Erythroblast (primary cell): ENCODE results near the gene PIGH.
"Not testable (repeated sequence)": the region's sequence is repeated elsewhere in the genome, so short reads cannot be mapped to it uniquely, and the experiment has no call there.

ENCODE experiments used
- DNase-seq, 2 experiments: peaks; one replicate each; lab custom pipeline; 2025; lab: John Stamatoyannopoulos, UW
- GATA1 ChIP-seq: IDR thresholded peaks from 2 replicates; pipeline ENCODE4 v1.6.1; 2011; ENCODE audit warnings: low read depth, mild to moderate bottlenecking, control low read depth, low read length, moderate library complexity
- POLR2A ChIP-seq: IDR thresholded peaks from 2 replicates; pipeline ENCODE4 v1.6.1; 2011; ENCODE audit warnings: mild to moderate bottlenecking, low read length

Gene PIGH

DNA sequence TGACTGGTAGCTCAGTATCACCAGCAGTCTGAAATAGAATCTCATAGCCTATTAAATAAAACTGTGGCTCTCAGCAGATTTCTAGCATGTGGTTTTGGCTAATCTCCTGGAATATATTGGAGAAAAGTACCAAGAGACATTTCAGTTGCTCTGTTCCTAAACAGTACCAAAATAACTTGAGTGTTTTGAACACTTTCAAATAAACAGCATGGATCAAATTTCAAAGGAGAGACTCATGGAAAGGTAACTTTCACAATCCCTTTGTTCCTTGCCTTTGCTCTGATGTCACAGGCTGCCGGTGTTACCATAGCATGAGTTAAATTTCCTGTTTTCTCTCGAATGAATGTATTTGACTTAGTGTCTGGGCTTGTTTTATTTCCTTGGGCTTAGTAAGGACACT is 23.0 kb upstream of the PIGH start:
- TF ChIP-seq GATA1: no peak
- no peak for TF ChIP-seq POLR2A
- DNase-seq: no peak

DNA sequence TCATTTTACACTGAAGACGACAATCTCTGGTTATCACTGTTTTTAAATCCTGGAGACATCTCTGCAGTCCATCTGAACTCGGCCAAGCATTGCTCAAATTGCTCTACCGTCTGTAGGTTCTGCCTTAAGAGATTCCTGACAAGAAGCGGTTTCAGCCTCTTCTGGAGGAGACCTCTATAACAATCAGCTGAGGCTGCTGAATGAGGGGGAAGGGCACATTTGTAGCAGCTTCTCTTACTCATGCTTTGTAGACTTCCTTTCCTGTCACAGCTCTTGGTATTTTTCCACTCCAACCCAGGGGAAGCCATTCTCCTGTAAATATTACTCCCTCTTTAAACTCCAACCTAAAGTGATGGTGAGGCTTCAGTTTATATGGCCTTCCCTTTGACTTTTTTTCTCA is 22.6 kb upstream of the PIGH start:
- no peak for TF ChIP-seq POLR2A
- peak; percentile 36 to 49 for DNase-seq

DNA sequence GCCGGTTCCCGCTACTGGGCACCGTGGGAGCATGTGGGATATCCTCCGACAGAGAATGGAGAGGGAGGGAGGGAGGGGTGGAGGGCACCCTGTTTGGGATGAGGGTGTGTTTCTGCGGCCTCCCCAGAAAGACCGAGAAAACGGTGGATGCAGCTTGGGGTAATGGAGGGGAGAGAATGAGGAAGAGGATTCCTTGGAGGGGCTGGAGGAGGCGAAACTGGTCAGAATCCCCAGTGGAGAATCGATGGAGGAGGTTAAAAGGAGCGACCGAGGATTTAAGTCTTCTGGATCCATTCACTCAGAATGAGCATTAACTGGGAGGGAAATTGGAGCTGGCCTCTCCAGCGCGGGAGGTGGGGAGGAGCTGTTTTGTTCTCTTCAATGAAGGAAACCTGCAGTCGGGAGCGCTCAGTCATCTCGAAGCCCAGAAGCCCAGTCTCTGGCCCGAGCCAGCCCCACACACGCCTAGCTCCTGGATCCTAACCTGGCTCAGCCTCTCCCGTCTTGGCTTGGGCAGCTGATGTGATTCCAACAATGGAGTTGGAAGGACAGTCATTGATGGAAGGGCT is 20.2 kb upstream of the PIGH start:
- peak; percentile 31 to 71 for DNase-seq

DNA sequence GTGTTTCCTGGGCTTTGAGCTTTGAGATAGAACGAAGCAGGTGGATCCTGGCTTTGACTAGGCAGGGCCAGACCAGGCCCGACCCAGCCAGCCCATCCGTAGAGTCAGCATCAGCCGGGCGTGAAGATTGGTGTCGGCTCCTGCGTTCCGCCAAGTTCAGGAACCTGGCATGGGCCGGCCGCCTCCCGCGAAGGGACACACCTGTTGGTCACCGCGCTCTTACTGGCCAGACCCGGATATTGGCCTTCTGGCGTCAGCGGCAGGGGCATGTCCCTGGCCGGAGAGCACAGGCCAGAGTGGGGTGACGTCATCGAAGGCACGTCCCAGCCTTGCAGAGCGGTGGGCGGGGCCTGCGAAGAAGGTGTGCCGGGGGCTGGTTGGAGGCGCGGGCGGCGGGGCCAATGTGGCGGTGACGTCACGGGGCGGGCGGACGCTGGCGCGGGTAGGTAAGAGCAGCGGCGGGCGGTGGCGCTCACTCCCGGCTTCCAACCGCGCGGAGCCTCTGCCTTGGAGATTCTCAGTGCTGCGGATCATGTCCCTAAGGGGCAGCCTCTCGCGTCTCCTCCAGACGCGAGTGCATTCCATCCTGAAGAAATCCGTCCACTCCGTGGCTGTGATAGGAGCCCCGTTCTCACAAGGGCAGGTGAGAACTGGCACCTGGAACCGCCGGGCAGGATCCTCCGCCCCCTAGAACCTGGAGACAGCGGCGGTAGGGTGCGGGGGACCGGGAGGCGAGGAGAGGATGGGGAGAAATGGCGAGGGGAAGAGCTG is 19.6 kb upstream of the PIGH start, which contains the start of gene ARG2:
TSS of gene ARG2 (plus strand) at position 475 of the 771 bp plus-strand sequence. CDS start at position 533, 58 bp downstream.
- TF ChIP-seq GATA1 (no peak), POLR2A (peak; percentile 87)

More for the DNA sequence above, 20.2 kb upstream of the PIGH start:
- TF ChIP-seq POLR2A (no peak), GATA1 (no peak)

DNA sequence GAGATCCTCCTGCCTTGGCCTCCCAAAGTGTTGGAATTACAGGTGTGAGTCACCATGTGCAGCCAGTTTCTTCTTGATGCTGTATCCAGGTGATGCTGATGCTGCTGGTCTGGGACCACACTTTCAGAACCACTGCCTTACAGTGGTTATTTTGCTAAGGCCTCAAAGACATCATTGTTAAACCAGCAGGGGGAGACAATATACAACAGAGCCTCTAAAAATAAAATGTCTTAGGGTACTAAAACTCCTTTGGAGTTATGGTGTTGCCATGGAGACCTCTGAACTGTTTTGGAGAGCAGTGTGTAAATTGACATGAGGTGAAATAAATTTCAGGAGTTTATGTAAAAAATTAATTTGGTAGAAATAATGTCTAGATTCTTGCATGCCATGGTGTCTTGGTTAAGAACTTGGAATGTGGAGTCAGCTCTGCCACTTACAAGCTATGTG is 18.6 kb upstream of the PIGH start:
- DNase-seq: peak; percentile 87 to 88

More for the DNA sequence above, 19.6 kb upstream of the PIGH start, which contains the start of gene ARG2:
- peak; percentile 99 to 100 for DNase-seq

DNA sequence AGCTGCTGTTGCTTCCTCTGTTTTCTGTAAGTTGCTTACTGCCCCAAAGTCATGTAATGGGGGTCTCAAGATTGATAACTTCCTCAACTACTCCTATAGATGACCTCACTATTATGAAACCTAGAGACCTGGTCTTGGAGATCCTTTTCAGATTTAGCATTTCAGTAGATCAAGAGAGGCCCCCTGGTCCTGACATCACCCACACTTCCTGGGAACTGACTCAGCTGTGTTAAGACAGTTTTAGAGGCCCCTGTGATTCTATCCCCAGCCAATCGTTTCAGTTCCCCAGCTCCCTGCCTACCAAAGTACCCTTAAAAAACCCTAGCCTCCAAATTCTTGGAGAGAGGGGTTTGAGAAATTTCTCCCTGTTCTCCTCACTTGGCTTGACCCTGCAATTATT is 10.4 kb upstream of the PIGH start:
- TF ChIP-seq POLR2A (no peak), GATA1 (no peak)
- DNase-seq: no peak

More for the DNA sequence above, 18.6 kb upstream of the PIGH start:
- TF ChIP-seq POLR2A (no peak), GATA1 (no peak)

DNA sequence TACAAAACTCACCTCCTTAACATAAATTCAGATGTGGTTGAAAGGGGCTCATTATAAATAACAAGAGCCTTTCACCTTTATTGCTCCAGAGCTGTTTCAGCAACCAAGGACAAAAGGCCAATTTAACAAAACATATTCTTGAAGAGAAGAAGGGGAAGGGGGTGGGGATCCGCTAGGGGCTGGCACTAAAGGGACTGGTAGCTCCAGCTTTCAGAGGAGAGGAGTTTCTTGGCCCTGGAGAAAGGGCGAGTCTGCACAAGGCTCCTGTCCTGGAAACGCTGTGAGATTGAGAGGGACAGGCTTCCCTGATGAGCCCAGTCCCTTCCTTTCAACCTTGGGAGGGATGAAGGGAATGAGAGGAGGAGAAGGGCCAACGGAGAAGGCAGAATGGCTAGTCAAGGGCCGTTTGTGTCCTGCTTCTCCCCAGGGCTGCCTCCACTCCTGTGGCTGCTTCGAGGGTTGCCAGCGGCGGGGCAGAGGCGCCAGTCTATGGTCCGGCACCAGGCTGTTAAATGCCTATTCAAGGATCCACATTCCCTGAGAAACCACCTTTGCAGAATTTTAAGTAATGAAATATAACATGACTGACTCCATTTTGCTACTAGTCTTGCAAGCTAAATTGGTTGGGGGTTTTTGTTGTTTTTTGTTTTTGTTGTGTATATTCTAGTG is 9.7 kb upstream of the PIGH start:
- no peak for TF ChIP-seq POLR2A
- no peak for TF ChIP-seq GATA1
- no peak for DNase-seq

DNA sequence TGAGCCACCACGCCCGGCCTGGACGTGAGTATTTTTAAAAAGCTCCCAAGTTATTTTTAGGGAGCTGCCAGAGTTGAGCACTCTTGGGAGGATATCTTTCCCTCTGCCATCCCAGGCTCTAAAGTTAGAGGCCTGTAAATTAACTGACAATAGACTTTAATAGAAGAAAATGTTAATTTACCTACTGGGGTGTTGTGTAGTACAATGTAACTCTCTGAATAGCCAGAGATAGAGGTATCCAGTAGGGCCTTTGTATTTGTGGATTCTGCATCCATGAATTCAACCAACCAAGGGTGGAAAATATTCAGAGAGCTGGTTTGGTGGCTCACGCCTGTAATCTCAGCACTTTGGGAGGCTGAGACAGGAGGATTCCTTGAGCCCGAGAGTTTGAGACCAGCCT is 7.6 kb upstream of the PIGH start:
- DNase-seq: no peak
- TF ChIP-seq POLR2A: no peak
- TF ChIP-seq GATA1: no peak

DNA sequence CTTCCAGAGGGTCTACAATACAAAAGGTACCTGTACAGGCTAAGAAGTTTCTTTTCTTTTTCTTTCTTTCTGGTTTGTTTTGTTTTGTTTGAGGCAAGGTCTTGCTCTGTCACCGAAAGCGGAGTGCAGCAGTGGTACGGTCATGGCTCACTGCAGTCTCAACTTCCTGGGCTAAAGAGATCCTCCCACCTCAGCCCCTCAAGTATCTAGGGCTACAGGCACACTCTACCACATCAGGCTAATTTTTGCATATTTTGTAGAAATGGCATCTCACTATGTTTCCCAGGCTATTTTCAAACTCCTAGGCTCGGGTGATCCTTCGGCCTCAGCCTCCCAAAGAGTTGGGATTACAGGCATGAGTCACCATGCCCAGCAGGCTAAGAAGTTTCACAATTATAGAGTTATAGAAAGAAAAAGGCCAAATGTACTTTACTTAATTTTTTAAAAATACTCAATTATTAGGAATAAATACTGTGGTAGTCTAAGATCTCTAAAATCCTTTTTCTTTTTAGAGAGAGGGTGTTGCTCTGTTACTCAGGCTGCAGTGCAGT is 3.0 kb upstream of the PIGH start:
- DNase-seq: no peak
- no peak for TF ChIP-seq GATA1
- no peak for TF ChIP-seq POLR2A

DNA sequence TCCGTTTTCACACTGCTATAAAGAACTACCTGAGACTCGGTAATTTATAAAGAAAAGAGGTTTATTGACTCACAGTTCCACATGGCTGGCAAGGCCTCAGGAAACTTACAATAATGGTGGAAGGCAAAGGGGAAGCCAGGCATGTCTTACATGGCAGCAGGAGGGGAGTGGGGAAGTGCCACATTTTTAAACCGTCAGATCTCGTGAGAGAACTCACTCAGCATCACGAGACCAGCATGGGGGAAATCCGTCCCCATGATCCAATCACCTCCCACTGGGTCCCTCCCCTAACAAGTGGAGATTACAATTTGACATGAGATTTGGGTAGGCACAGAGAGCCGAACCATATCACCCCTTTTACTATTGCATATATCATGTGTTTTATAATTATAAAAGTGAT is 2.0 kb upstream of the PIGH start:
- TF ChIP-seq GATA1 (no peak), POLR2A (no peak)
- no peak for DNase-seq

DNA sequence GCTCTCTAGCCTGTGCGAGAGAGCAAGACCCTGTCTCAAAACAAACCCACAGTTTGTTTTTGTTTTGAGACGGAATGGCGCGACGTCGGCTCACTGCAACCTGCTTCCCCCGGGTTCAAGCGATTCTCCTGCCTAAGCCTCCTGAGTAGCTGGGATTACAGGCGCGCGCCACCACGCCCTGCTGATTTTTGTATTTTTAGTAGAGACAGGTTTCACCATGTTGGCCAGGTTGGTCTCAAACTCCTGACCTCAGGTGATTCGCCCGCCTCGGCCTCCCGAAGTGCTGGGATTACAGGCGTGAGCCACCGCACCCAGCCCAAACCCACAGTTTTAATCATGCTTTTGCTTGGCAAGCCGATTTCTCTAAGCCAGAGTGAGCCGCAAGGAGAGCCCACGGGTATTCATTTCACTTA is 500 bp upstream of the PIGH start:
- DNase-seq: not testable (repeated sequence)

DNA sequence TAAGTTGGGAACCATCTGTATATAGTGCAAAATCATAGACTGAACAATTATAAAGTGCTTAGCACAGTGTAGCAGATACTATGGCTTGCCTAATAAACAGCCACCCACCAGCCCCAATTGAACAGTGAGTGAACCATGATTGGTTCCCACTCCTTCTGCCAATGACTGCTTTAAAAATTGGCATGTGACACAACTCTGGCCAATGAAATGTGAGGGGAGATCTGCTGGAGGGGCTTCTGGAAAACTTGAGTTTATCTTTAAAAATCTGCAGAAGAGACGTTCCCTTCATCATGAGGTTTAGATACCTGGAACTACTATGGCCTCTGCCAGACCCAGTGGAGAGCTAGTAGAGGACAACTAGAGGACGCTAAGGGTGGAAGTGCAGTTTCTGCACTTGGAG is 4.7 kb downstream of the PIGH start:
- DNase-seq: no peak
- TF ChIP-seq POLR2A: no peak
- no peak for TF ChIP-seq GATA1

DNA sequence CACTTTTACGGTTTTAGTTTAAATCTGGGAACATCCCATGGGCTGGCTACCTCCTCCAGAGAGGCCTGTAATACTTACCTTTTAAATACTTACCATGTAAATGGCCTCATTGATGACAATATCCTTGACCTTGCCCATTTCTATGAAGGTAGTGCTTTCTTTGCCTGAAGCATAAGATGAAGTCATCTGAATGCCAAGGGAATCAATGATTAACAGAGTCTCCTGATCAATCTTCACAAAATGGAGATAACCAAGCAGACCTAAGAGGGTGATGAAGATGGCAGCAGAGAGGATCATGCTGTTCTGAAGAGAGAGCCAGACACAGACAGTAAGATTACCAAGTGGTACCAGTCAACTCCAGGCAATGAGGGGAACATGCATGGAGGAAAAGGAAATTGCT is 6.4 kb downstream of the PIGH start:
- not testable (repeated sequence) for DNase-seq

DNA sequence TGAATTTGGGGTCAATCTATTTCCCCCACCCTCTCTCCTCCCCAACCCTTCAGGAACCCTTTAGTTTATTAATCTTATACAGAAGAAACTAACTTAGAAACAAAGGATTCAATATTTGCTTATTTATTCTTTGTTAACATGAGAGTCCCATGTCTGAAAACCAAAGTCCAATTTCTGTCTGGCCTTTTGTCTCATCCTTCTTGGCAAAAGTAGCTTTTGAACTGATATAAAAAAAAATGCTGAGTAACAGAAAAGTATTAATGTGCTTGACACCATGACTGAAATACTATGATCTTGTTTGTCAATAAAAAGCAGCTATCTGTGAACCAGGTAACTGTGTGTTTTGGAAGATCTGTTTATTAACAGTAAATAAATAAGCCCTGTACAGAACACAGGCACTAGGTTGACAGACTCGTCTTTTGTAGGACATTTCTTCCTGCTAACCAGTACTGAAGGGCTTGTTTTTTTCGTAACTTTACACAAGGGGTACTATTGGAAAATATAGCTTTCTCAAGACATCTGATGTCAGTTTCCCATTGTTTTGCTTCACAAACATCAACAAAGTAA is 10.8 kb downstream of the PIGH start:
- DNase-seq: no peak
- TF ChIP-seq POLR2A: no peak
- TF ChIP-seq GATA1: no peak
